Measurements from ENCODE around the gene TLE1.

Gene TLE1

GRCh38 chr9:81550207-81550583 lies 139.2 kb downstream of the TLE1 start:
- peak overlapping the region; percentile 17 for H3K27ac ChIP-seq (ENCODE audit: poor library complexity, severe bottlenecking)
- no peak overlapping the region for H3K4me3 ChIP-seq (ENCODE audit: severe bottlenecking)
- H3K27me3 ChIP-seq (ENCODE audit: insufficient read depth, poor library complexity, severe bottlenecking) = no peaks in the 10 kb centered on the region
- ATAC-seq (ENCODE audit: low read depth) (no peak), DNase-seq (ENCODE audit: low spot score) (no peak)
- TF ChIP-seq CTCF (IDR thresholded peaks at IDR 0.05; ENCODE audit: poor library complexity, severe bottlenecking) = no peak
- peaks cover 5% of the 10 kb centered on the region for H3K4me1 ChIP-seq (ENCODE audit: insufficient read depth, poor library complexity, severe bottlenecking)
- no peaks in the 10 kb centered on the region for H3K9me3 ChIP-seq (ENCODE audit: severe bottlenecking)
- H3K36me3 ChIP-seq (ENCODE audit: low read depth) = no peaks in the 10 kb centered on the region

- ATAC-seq (ENCODE audit: low read depth) = peak; percentile 33; the same call in 1 of the 3 replicates
- no peak for DNase-seq (ENCODE audit: low spot score)
- no peak overlapping the region for H3K4me3 ChIP-seq (ENCODE audit: severe bottlenecking)
- peaks cover 5% of the 10 kb centered on the region for H3K4me1 ChIP-seq (ENCODE audit: insufficient read depth, poor library complexity, severe bottlenecking)
- peak overlapping the region; percentile 17 for H3K27ac ChIP-seq (ENCODE audit: poor library complexity, severe bottlenecking)
- TF ChIP-seq CTCF (IDR thresholded peaks at IDR 0.05; ENCODE audit: poor library complexity, severe bottlenecking) = no peak
- no peaks in the 10 kb centered on the region for H3K27me3 ChIP-seq (ENCODE audit: insufficient read depth, poor library complexity, severe bottlenecking)
- H3K9me3 ChIP-seq (ENCODE audit: severe bottlenecking) = no peaks in the 10 kb centered on the region
- H3K36me3 ChIP-seq (ENCODE audit: low read depth) = no peaks in the 10 kb centered on the region
These were observed 139.7 kb downstream of the TLE1 start for GRCh38 chr9:81549500-81550206.

GRCh38 chr9:81548911-81549310 lies 140.4 kb downstream of the TLE1 start:
- ATAC-seq (ENCODE audit: low read depth) (no peak), DNase-seq (ENCODE audit: low spot score) (no peak)
- Histone ChIP-seq H3K27ac (ENCODE audit: poor library complexity, severe bottlenecking) (no peak overlapping the region), H3K36me3 (ENCODE audit: low read depth) (no peaks in the 10 kb centered on the region), H3K27me3 (ENCODE audit: insufficient read depth, poor library complexity, severe bottlenecking) (no peaks in the 10 kb centered on the region), H3K9me3 (ENCODE audit: severe bottlenecking) (no peaks in the 10 kb centered on the region), H3K4me3 (ENCODE audit: severe bottlenecking) (no peak overlapping the region), H3K4me1 (ENCODE audit: insufficient read depth, poor library complexity, severe bottlenecking) (peaks cover 5% of the 10 kb centered on the region)
- TF ChIP-seq CTCF (IDR thresholded peaks at IDR 0.05; ENCODE audit: poor library complexity, severe bottlenecking) = no peak

GRCh38 chr9:81546489-81546888 lies 142.9 kb downstream of the TLE1 start:
- ATAC-seq (ENCODE audit: low read depth) = no peak
- H3K4me3 ChIP-seq (ENCODE audit: severe bottlenecking) = no peak overlapping the region
- H3K27ac ChIP-seq (ENCODE audit: poor library complexity, severe bottlenecking) = no peak overlapping the region
- DNase-seq (ENCODE audit: low spot score) = no peak
- H3K9me3 ChIP-seq (ENCODE audit: severe bottlenecking) = no peaks in the 10 kb centered on the region
- H3K36me3 ChIP-seq (ENCODE audit: low read depth) = no peaks in the 10 kb centered on the region
- peaks cover 5% of the 10 kb centered on the region for H3K4me1 ChIP-seq (ENCODE audit: insufficient read depth, poor library complexity, severe bottlenecking)
- no peak for TF ChIP-seq CTCF (IDR thresholded peaks at IDR 0.05; ENCODE audit: poor library complexity, severe bottlenecking)
- H3K27me3 ChIP-seq (ENCODE audit: insufficient read depth, poor library complexity, severe bottlenecking) = no peaks in the 10 kb centered on the region

GRCh38 chr9:81543695-81544094 lies 145.7 kb downstream of the TLE1 start:
- DNase-seq (ENCODE audit: low spot score) (no peak), ATAC-seq (ENCODE audit: low read depth) (no peak)
- no peak for TF ChIP-seq CTCF (IDR thresholded peaks at IDR 0.05; ENCODE audit: poor library complexity, severe bottlenecking)
- no peaks in the 10 kb centered on the region for H3K9me3 ChIP-seq (ENCODE audit: severe bottlenecking)
- H3K27me3 ChIP-seq (ENCODE audit: insufficient read depth, poor library complexity, severe bottlenecking) = no peaks in the 10 kb centered on the region
- H3K27ac ChIP-seq (ENCODE audit: poor library complexity, severe bottlenecking) = no peak overlapping the region
- no peak overlapping the region for H3K4me3 ChIP-seq (ENCODE audit: severe bottlenecking)
- no peaks in the 10 kb centered on the region for H3K36me3 ChIP-seq (ENCODE audit: low read depth)
- no peaks in the 10 kb centered on the region for H3K4me1 ChIP-seq (ENCODE audit: insufficient read depth, poor library complexity, severe bottlenecking)
